Smooth muscle cell of the brain vasculature (primary cell): ENCODE results near the gene PYGO2.
"Not testable (repeated sequence)": the region's sequence is repeated elsewhere in the genome, so short reads cannot be mapped to it uniquely, and the experiment has no call there.

Experiments
- DNase-seq: peaks from one replicate; pipeline ENCODE4 v3.0.0-alpha.2; 2012; ENCODE audit warnings: low read depth, low spot score

The PYGO2 gene

GRCh38 chr1:154999571-155000410 is 38.2 kb upstream of the PYGO2 start:
- DNase-seq = no peak

- no peak for DNase-seq
Observed at GRCh38 chr1:154998818-154999570, 37.4 kb upstream of the PYGO2 start.

- DNase-seq = no peak
Observed at GRCh38 chr1:154998201-154998780, 36.7 kb upstream of the PYGO2 start.

- DNase-seq = no peak
Observed at GRCh38 chr1:154996966-154997701, 35.6 kb upstream of the PYGO2 start.

DNA sequence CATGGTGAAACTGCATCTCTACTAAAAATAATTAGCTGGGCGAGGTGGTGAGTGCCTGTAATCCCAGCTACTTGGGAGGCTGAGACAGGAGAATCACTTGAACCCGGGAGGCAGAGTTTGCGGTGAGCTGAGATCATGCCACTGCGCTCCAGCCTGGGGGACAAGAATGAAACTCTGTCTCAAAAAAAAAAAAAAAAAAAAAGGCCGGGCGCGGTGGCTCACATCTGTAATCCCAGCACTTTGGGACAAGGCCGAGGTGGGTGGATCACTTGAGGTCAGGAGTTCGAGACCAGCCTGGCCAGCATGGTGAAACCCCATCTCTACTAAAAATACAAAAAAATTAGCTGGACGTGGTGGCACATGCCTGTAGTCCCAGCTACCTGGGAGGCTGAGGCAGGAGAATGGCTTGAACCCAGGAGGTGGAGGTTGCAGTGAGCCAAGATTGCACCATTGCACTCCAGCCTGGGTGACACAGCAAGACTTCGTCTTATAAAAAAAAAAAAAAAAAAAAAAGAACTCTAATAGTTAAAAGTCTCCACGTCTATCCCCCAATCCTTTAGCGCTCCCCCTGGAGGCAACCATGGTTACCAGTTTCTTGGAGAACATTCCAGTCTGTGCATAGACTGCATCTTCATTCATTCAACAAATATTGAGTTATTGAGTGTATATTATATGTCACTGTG is 33.9 kb upstream of the PYGO2 start:
- DNase-seq = not testable (repeated sequence)

DNA sequence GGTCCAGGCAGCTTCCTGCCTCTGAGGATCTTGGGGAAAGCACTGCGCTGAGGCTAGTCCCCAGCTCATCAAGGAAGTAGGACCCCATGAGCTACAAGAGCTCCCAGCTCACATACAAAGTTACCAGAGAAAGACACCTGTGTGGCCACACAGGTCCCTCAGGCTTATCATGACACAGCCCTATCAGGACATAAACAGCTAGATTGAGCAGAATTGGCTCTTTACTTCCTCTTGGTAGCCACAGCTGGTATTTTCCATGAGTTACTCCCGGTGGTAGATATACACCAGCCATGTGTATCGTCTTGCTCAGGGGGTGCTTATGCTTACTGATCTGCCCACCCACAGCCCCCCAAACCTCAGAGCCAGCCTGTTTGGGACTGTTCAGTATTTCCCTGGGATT is 33.0 kb upstream of the PYGO2 start:
- DNase-seq = no peak

GRCh38 chr1:154994269-154994587 is 32.6 kb upstream of the PYGO2 start:
- DNase-seq = no peak

DNA sequence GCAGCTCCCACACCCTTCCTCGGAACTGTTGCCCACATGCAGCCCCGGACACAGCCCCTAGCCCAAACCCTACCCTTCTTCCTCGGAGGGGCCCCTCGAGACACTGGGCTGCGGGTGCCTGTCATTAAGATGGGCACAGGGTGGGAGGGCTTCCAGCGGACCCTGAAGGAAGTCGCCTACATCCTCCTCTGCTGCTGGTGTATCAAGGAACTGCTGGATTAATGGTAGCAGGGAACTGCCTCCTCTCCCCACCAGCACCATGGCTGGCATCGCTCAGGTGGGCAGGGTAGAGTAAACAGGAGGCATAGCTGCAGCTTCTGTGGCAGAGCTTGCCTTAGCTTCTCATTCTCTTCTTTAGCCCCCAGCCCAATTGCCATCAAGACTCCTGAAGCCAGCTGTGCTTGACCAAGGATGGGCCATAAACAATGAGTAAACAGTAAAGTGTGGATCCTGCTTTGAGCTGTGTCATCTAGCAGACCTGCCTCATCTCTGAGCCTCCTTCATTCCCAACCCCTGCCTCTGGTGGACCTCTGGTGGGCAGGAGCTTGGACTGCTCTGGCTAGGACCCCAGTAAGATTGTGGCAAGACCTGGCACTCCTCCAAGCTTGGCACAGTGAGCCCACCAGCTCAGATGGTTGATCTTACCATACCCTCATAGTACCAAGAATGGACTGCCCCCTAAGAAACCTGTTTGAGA is 32.1 kb upstream of the PYGO2 start, which contains the start of gene LENEP:
Gene LENEP (plus strand): TSS at position 15 of the 697 bp plus-strand sequence. CDS start 22 bp downstream, at position 37.
- no peak for DNase-seq

DNA sequence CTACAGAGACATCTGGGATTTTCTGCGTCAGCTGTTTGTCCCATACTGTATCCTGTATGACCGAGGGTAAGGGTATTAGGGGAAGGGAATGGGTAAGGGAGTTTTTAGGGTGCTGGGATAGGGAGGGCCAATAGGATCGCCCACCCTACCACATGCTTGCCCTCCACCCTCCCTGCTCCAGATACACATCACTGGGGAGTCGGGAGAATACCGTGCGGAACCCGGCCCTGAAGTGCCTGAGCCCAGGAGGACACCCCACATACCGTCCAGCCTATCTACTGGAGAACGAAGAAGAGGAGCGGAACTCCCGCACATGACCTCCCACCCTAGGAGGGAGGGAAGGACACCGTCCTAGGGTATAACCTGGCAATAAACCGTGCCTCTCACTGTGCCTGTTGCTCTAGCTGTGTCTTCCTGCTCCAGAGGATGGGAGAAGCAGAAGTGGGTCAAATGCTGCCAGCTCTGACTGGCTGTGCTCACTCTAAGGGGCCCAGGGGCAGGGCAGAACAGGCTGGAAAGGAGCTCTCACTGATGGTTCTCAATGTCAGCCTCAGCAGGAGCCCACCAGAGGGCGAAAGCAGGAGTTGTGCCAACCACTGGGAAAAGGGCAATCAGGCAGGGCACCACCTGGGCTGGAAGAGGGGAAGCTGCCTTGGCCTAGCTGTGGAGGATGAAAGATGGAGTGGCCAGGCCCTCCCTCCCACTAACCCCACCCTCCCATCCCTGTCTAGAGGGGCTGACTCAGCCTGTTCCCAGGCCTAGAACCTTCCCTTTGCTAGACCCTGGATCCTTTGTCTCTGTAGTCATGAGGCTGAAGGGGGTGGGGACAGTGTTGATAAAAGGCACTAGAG is 31.4 kb upstream of the PYGO2 start:
- no peak for DNase-seq

GRCh38 chr1:154990276-154990675 is 28.7 kb upstream of the PYGO2 start:
- no peak for DNase-seq

GRCh38 chr1:154989195-154989860 is 27.7 kb upstream of the PYGO2 start:
- no peak for DNase-seq

GRCh38 chr1:154988058-154988954 is 26.7 kb upstream of the PYGO2 start:
- DNase-seq = no peak

DNA sequence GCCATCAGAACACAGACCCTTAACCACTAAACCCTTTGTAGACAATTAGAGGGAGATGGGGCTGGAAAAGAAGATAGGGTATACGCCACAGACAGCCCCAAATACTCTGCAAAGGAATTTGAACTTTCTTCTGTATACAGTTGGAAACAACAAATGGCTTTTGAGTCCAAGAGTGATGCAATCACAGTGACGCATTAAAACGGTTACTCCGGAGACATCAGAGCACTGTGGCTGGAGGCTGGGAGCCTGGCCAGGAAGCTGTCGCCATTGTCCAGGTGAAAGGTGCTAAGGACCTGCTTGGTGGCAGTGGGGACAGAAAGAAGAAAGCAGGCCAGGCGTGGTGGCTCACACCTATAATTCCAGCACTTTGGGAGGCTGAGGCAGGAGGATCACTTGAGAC is 25.7 kb upstream of the PYGO2 start:
- DNase-seq = no peak

- not testable (repeated sequence) for DNase-seq
Observed at GRCh38 chr1:154986736-154987135, 25.2 kb upstream of the PYGO2 start.

GRCh38 chr1:154983776-154984466 is 22.3 kb upstream of the PYGO2 start:
- no peak for DNase-seq

- peak; percentile 98 for DNase-seq
Observed at GRCh38 chr1:154982897-154983648, 21.5 kb upstream of the PYGO2 start, which contains the start of gene FLAD1. FLAD1 (plus strand) TSS chr1:154983344; CDS start chr1:154983695, 351 bp downstream.

GRCh38 chr1:154982341-154982740 is 20.8 kb upstream of the PYGO2 start:
- DNase-seq = no peak
